GM18858 (cell line): ENCODE data around the gene CASK.

Experiments
- ATAC-seq: cut with Tn5 transposase; IDR thresholded peaks from one replicate; pipeline ENCODE4 v1.9.1; 2021; ENCODE audit not compliant: unreplicated experiment

The CASK gene

GRCh38 chrX:41478381-41478911, 444.9 kb downstream of the CASK start:
- ATAC-seq, result no peak

GRCh38 chrX:41475591-41476241, 447.6 kb downstream of the CASK start:
- no peak for ATAC-seq

GRCh38 chrX:41475191-41475590, 448.2 kb downstream of the CASK start:
- no peak for ATAC-seq

- no peak for ATAC-seq
Measured at GRCh38 chrX:41474726-41475100, 448.6 kb downstream of the CASK start.

- ATAC-seq, result no peak
Measured at GRCh38 chrX:41473936-41474725, 449.2 kb downstream of the CASK start.

GRCh38 chrX:41472231-41472815, 451.0 kb downstream of the CASK start:
- no peak for ATAC-seq

GRCh38 chrX:41471786-41472185, 451.6 kb downstream of the CASK start:
- no peak for ATAC-seq

- no peak for ATAC-seq
Measured at GRCh38 chrX:41470706-41471105, 452.6 kb downstream of the CASK start.

- ATAC-seq, result no peak
Measured at GRCh38 chrX:41468647-41469323, 454.6 kb downstream of the CASK start.
